ENCODE data around the gene STK32C. TPM values are rescaled to one million over a fixed set of nuclear protein-coding genes. Genes with fewer than 3 reads are reported as not detected.
A peak's percentile ranks its signal among the peaks of the same experiment; 100 is the strongest.
"Not testable (repeated sequence)": the region's sequence is repeated elsewhere in the genome, so short reads cannot be mapped to it uniquely, and the experiment has no call there.

The STK32C gene
- total RNA-seq, 1 donor from 2014 or later = 9.9 TPM

GRCh38 chr10:132353456-132354355 is 46.0 kb upstream of the STK32C start:
- H3K4me1 Mint-ChIP-seq = no peaks in the 10 kb centered on the region
- H3K27me3 Mint-ChIP-seq (ENCODE audit: low read depth) = no peaks in the 10 kb centered on the region
- TF ChIP-seq CTCF (IDR thresholded peaks at IDR 0.05; ENCODE audit: unreplicated experiment) = no peak
- H3K4me3 Mint-ChIP-seq = no peak overlapping the region
- peaks cover 3% of the 10 kb centered on the region for H3K36me3 Mint-ChIP-seq
- DNase-seq (ENCODE audit: low spot score in 2 of 2, unreplicated experiment in 2 of 2) = no peak
- no peak overlapping the region for H3K27ac Mint-ChIP-seq
- no peaks in the 10 kb centered on the region for H3K9me3 Mint-ChIP-seq

GRCh38 chr10:132352462-132353308 is 44.9 kb upstream of the STK32C start:
- H3K36me3 Mint-ChIP-seq; H3K4me3 Mint-ChIP-seq; H3K4me1 Mint-ChIP-seq; H3K9me3 Mint-ChIP-seq; H3K27me3 Mint-ChIP-seq (ENCODE audit: low read depth); H3K27ac Mint-ChIP-seq: not testable (repeated sequence)
- peak; percentile 58 to 85 for DNase-seq (ENCODE audit: low spot score in 2 of 2, unreplicated experiment in 2 of 2)
- TF ChIP-seq CTCF (IDR thresholded peaks at IDR 0.05; ENCODE audit: unreplicated experiment) = peak; percentile 68

GRCh38 chr10:132351611-132352010 is 43.9 kb upstream of the STK32C start:
- no peaks in the 10 kb centered on the region for H3K27me3 Mint-ChIP-seq (ENCODE audit: low read depth)
- no peak for DNase-seq (ENCODE audit: low spot score in 2 of 2, unreplicated experiment in 2 of 2)
- peaks cover under 1% of the 10 kb centered on the region for H3K36me3 Mint-ChIP-seq
- H3K27ac Mint-ChIP-seq = no peak overlapping the region
- no peak overlapping the region for H3K4me3 Mint-ChIP-seq
- no peak for TF ChIP-seq CTCF (IDR thresholded peaks at IDR 0.05; ENCODE audit: unreplicated experiment)
- no peaks in the 10 kb centered on the region for H3K9me3 Mint-ChIP-seq
- H3K4me1 Mint-ChIP-seq = no peaks in the 10 kb centered on the region

- H3K4me3 Mint-ChIP-seq = no peak overlapping the region
- H3K36me3 Mint-ChIP-seq = peaks cover 2% of the 10 kb centered on the region
- H3K9me3 Mint-ChIP-seq = no peaks in the 10 kb centered on the region
- H3K27me3 Mint-ChIP-seq (ENCODE audit: low read depth) = no peaks in the 10 kb centered on the region
- no peak overlapping the region for H3K27ac Mint-ChIP-seq
- H3K4me1 Mint-ChIP-seq = no peaks in the 10 kb centered on the region
- TF ChIP-seq CTCF (IDR thresholded peaks at IDR 0.05; ENCODE audit: unreplicated experiment) = no peak
- DNase-seq (ENCODE audit: low spot score in 2 of 2, unreplicated experiment in 2 of 2) = no peak
Observed at GRCh38 chr10:132350946-132351345, 43.2 kb upstream of the STK32C start.

- Mint-ChIP-seq H3K4me1 (no peaks in the 10 kb centered on the region), H3K27ac (no peak overlapping the region), H3K9me3 (no peaks in the 10 kb centered on the region), H3K4me3 (no peak overlapping the region), H3K36me3 (peaks cover 7% of the 10 kb centered on the region), H3K27me3 (ENCODE audit: low read depth) (no peaks in the 10 kb centered on the region)
- DNase-seq (ENCODE audit: low spot score in 2 of 2, unreplicated experiment in 2 of 2) = no peak
- no peak for TF ChIP-seq CTCF (IDR thresholded peaks at IDR 0.05; ENCODE audit: unreplicated experiment)
Observed at GRCh38 chr10:132350391-132350790, 42.6 kb upstream of the STK32C start.

Data from mesothelial cell of epicardium (in vitro differentiated cells).